ENCODE data around the gene SCFD2.
"Not testable (repeated sequence)": the region's sequence is repeated elsewhere in the genome, so short reads cannot be mapped to it uniquely, and the experiment has no call there.

SCFD2 gene

DNA sequence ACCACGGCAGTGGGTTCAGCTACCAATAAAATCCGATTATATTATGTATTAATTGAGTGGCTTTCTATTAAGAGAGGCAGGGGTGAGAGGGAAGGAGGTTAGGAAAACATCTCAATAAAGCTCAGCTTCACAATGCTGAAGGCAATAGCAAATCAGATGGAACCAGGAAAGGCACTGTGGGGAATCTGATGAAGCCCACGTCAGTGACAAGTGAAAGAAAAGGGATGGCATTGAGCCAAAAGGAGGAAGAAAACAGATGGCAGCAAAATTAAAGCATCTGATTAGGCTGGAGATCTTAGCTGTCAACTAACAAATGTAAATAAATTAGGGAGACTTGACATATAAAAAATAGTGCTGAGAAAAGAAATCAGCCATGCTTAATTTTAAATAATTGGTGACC, 322.8 kb downstream of the SCFD2 start:
- DNase-seq: no peak

DNA sequence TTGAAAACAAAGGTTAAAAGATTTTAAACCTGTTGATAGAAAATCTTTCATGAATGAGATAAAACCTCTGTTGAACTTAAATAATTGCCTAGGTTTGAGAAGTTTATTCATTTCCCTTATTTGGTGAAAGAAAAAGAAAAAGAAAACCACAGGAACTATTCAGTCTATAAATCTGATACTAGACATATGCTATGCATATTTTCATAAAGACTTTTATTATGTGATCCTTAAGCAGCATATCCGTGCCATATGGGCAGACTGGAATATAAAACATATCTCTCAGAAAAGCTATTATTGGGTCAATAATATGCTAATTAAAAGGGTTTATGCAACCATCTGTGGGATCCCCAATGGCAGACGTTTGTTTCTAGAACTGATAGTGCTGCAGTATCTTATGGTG, 325.0 kb downstream of the SCFD2 start:
- DNase-seq: no peak

DNA sequence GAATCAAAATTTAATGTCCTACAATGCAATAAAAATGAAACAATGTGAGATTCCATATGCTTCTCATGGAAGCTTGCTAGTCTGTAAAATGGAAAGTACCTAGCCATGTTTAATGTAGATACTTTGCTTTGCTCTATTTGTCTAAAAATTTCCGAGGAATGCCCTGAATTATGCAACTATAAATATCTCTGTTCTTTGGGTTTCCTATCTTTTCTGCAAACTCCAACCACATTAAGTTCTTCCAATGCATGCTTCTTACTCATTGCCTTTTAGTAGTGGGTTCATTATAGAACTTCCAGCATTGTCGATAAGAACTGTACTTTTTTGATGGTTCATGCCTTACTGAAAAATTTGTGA, 325.4 kb downstream of the SCFD2 start:
- no peak for DNase-seq

- no peak for DNase-seq
Observed at GRCh38 chr4:53039741-53040458, 326.0 kb downstream of the SCFD2 start.

GRCh38 chr4:53037892-53038291, 328.0 kb downstream of the SCFD2 start:
- no peak for DNase-seq

DNA sequence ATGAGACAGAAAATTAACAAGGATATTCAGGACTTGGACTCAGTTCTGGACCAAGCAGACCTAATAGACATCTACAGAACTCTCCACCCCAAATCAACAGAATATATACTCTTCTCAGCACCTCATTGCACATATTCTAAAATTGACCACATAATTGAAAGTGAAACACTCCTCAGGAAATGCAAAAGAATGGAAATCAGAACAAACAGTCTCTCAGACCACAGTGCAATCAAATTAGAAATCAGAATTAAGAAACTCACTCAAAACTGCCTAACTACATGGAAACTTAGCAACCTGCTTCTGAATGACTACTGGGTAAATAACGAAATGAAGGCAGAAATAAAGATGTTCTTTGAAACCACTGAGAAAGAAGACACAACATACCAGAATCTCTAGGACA, 333.0 kb downstream of the SCFD2 start:
- DNase-seq: not testable (repeated sequence)

- no peak for DNase-seq
Observed at GRCh38 chr4:53026233-53026632, 339.6 kb downstream of the SCFD2 start.

DNA sequence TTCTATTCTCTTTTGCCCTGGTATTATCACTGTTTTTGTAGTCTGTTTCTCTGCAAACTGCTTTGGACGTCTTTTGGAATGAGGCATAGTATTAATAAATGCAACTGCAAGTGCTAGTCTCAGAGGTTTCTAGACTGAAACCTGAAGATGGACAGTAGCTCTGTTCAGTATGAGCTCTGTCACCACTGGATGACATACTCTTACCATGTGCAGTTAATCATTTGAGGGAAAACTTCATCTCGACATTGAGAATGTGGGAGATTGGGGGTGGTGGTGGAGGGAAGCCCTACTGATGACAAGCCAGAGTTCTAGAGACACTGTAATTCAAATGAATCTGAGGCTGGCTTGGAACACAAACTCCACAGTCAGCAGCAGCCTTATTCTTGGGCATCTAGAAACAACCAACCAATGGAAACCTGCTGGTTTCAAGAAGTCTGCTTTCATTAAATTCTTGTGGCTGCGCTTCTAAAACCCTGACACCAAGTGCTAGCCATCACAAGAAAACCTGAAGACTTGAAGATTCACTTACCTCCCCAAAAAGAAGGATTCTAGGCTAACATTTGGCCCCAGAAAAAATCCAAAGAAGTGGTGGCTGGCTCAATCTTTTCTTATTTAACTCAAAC, 342.1 kb downstream of the SCFD2 start:
- DNase-seq: no peak

- DNase-seq: no peak
Observed at GRCh38 chr4:53022513-53023100, 343.3 kb downstream of the SCFD2 start.

DNA sequence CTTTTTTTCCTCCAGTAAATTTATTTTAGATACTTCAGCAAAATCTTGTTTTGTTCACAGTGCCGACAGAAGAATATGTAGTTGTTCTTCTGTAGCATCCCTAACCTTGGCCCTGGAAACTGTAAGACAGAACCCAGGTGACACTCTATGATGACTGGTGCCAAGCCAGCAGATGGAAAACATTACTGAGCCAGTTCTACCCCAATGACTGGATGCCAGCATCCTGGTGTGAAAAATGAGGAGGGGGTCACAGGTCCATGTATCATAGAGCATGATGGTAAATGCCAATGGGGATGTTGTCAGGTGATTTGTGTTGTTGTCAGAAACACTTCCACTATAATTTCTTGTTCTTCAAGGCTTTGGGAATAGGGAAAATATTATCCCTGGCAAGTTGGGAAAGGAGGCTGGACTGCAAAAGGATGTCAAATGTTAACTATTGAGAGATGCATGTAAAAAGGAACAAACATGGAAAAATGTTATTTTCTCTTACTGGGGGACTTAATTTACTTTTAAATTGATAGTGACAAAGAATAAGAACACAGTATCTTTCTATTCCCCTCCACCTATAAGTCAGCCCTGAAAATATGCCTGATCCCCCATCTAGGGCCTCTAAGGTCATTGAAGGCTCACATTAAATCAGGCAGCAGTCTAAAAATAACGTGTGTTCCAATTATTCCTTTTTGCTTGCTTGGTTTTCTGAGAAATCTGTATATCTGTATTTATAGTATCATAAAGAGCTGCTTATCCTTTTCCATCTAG, 343.9 kb downstream of the SCFD2 start:
- DNase-seq: no peak

DNA sequence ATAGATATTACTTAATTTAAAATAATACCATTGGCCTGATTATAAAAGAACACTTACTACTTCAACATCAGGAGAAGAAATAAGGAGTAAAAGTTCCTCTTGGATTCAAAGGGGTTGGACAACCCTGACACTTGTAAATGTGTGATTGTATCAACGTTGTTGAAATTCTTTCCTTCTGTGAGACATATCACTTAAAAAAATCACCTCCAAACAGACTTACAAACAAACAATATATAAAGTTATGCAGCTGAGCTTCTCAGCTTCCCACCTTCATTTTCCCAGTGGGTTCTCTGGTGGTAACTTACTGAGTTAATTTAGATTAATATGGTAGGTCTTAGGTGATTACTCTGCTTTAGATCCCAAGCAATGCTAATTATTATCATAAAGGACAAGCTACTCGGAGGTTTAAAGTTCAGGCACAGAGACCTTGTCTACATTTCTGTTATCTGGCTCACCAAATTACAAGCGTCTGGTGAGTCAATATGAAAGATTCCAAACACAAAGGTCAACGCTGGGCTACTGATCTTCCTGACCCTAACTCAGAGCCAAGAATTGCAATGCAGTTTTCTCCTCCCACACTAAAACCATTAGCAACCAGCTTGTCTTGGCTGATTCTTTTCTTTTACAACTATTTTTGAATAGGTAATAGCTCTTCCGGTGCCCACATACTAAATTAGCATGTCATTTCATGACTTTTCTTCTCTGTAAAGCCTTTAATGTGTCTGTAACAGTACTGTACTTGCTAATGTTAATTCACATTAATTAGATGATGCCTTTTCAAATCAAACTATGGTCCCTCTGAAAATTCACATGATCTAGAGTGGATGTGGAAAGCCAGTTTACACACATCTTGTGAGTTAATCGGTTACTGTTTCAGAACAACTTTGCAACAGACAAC, 346.1 kb downstream of the SCFD2 start:
- DNase-seq: no peak

- DNase-seq: no peak
Observed at GRCh38 chr4:53018471-53018870, 347.4 kb downstream of the SCFD2 start.

- DNase-seq: no peak
Observed at GRCh38 chr4:53016099-53016820, 349.6 kb downstream of the SCFD2 start.

DNA sequence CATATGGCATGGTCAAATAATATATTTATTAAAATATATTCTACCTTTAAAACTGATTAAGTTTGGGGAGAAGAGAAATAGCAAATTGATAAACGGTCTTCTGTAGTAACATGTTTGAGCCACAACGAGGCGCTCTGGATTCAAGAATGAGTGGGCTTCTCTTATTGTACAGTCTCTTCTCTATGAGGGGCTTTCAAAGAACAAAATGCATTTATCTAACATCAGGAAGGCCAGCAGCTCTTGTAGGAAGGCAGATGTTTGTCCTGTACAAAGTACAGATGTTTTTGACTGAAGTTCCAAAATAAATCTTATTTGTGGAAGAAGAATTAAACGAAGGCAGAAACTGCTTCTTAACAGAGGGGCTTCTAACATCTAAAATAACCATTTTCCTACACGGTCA, 350.2 kb downstream of the SCFD2 start:
- no peak for DNase-seq

GRCh38 chr4:53014881-53015280, 351.0 kb downstream of the SCFD2 start:
- DNase-seq: no peak

- no peak for DNase-seq
Observed at GRCh38 chr4:53013873-53014775, 351.7 kb downstream of the SCFD2 start.

DNA sequence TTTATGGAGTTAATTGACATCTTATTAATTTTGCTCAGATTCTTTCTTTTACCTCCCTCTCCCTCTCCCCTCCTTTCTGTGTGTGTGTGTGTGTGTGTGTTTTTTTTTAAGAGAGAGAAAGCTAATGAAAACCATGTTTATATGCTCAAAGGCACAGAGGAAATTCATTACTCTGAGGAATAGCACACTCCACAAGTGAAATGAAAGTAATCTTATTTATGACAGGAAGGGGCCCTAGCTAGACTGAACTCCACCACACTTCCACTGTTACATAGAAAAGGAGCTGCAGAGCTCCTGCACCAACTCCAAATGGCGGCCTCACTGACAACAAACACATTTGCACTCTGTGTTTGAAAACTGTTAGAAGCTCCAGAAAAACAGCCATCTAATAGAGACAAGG, 353.1 kb downstream of the SCFD2 start:
- no peak for DNase-seq

- no peak for DNase-seq
Observed at GRCh38 chr4:53011259-53011905, 354.5 kb downstream of the SCFD2 start.

DNA sequence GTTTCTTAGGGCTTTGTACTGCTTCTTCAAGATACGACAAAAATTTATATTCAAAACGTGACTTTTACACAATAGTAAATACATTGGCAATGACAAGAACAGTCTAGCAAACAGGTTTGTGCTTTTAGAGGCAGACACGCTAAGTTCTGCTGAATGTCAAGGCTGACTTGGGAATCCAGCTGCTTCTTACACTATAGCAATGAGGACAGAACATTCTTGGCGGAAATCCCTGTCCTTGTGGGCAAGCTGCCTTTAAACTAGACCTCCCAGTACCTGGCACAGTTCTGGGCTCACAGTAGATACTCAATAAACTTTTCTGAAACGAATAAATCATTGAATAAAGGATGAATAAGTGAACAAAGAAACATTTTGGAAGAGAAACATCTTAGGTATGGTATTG, 355.5 kb downstream of the SCFD2 start:
- DNase-seq: no peak

- DNase-seq: no peak
Observed at GRCh38 chr4:53009824-53010223, 356.0 kb downstream of the SCFD2 start.

Data from GOT3 (cell line).